ENCODE results near the gene ZNF765. TPM values are rescaled to one million over a fixed set of nuclear protein-coding genes. Genes with fewer than 3 reads are reported as not detected.
"Not testable (repeated sequence)": the region's sequence is repeated elsewhere in the genome, so short reads cannot be mapped to it uniquely, and the experiment has no call there.

Gene ZNF765
- total RNA-seq, 2 donors from 2014 or later, result 2.3 to 4.2 TPM

- Histone ChIP-seq H3K36me3 (peaks cover 36% of the 10 kb centered on the region), H3K9me3 (peaks cover 25 to 55% of the 10 kb centered on the region in 2 donors), H3K4me1 (no peaks in the 10 kb centered on the region), H3K27ac (no peak overlapping the region), H3K4me3 (no peak overlapping the region), H3K27me3 (no peaks in the 10 kb centered on the region)
- DNase-seq (ENCODE audit: low spot score), result no peak
- TF ChIP-seq CTCF (IDR thresholded peaks at IDR 0.05), result no peak
Observed at GRCh38 chr19:53409505-53410204, 14.7 kb downstream of the ZNF765 start.

- H3K27ac ChIP-seq; H3K9me3 ChIP-seq; H3K4me3 ChIP-seq; H3K36me3 ChIP-seq; H3K4me1 ChIP-seq; H3K27me3 ChIP-seq; DNase-seq (ENCODE audit: low spot score): not testable (repeated sequence)
Observed at GRCh38 chr19:53420520-53421315, 25.8 kb downstream of the ZNF765 start.

GRCh38 chr19:53422551-53422950 is 27.6 kb downstream of the ZNF765 start:
- H3K9me3 ChIP-seq, result no peaks in the 10 kb centered on the region
- no peak for DNase-seq (ENCODE audit: low spot score)
- H3K4me3 ChIP-seq, result no peak overlapping the region
- H3K4me1 ChIP-seq, result no peaks in the 10 kb centered on the region
- no peaks in the 10 kb centered on the region for H3K27me3 ChIP-seq
- no peak for TF ChIP-seq CTCF (IDR thresholded peaks at IDR 0.05)
- H3K27ac ChIP-seq, result no peak overlapping the region
- H3K36me3 ChIP-seq, result no peaks in the 10 kb centered on the region

- H3K27ac ChIP-seq; H3K4me1 ChIP-seq; H3K36me3 ChIP-seq; H3K27me3 ChIP-seq; H3K4me3 ChIP-seq; DNase-seq (ENCODE audit: low spot score); H3K9me3 ChIP-seq: not testable (repeated sequence)
Observed at GRCh38 chr19:53423074-53423473, 28.1 kb downstream of the ZNF765 start.

GRCh38 chr19:53423680-53424079 is 28.7 kb downstream of the ZNF765 start:
- H3K9me3 ChIP-seq; H3K36me3 ChIP-seq; H3K27me3 ChIP-seq; H3K27ac ChIP-seq; H3K4me1 ChIP-seq; H3K4me3 ChIP-seq; DNase-seq (ENCODE audit: low spot score): not testable (repeated sequence)

- no peak overlapping the region for H3K4me3 ChIP-seq
- H3K36me3 ChIP-seq, result no peaks in the 10 kb centered on the region
- H3K27me3 ChIP-seq, result no peaks in the 10 kb centered on the region
- no peaks in the 10 kb centered on the region for H3K4me1 ChIP-seq
- peak; percentile 64 to 86 for TF ChIP-seq CTCF (IDR thresholded peaks at IDR 0.05)
- no peak overlapping the region for H3K27ac ChIP-seq
- peak; percentile 74 for DNase-seq (ENCODE audit: low spot score)
- H3K9me3 ChIP-seq, result no peaks in the 10 kb centered on the region
Observed at GRCh38 chr19:53424968-53425597, 30.1 kb downstream of the ZNF765 start.

DNA sequence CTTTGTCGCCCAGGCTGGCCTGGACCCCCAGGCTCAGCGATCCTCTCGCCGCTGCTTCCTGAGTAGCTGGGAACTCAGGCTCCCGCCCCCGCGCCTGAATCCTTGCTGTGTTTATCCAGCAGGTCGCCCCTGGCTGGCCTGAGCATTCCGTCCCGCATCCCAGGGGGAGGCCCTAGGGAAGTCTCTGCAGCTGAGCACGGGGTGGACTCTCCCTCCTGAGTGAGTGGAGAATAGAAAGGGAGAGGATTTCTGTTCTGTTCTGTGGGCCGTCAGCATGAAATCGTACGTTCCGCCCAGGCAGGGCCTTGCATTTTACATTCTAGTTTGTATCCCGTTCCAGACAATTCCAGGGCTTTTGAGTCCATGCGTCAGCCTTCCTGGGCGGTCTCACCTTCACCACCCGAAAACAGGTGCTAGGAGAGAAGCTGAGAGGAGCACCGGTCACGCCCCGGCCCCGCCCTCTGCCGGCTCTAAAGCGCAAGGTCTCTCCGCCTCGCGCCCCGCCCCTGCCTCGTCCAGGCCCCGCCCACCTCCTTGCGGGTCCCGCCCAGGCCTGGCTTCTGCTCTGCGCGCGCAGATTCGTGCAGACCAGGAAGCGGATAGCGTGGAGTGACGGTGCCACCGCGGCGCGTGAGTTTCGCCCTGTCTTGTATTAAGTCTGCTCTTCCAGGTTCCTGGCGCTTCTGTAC is 36.6 kb downstream of the ZNF765 start, which contains the start of gene ZNF761:
ZNF761 (plus strand) TSS at position 586 of the 689 bp plus-strand sequence. CDS start 15,285 bp downstream, outside the sequence.
- H3K9me3 ChIP-seq, result no peaks in the 10 kb centered on the region
- no peaks in the 10 kb centered on the region for H3K27me3 ChIP-seq
- peak within 1 kb of the TSS; percentile 66 to 69 for H3K27ac ChIP-seq
- H3K36me3 ChIP-seq, result peaks cover 6% of the 10 kb centered on the region
- peak within 1 kb of the TSS; percentile 65 to 69 for H3K4me3 ChIP-seq
- peak in 1 of 2 donors; percentile 29 for TF ChIP-seq CTCF (IDR thresholded peaks at IDR 0.05)
- peaks cover 0 to 6% of the 10 kb centered on the region in 2 donors for H3K4me1 ChIP-seq
- DNase-seq (ENCODE audit: low spot score), result peak; percentile 95
